ENCODE measurements around the gene MAP4. TPM values are rescaled to one million over a fixed set of nuclear protein-coding genes. Genes with fewer than 3 reads are reported as not detected.

Gene MAP4
- polyA plus RNA-seq, 1 donor from 2014 or later = 186 TPM

DNA sequence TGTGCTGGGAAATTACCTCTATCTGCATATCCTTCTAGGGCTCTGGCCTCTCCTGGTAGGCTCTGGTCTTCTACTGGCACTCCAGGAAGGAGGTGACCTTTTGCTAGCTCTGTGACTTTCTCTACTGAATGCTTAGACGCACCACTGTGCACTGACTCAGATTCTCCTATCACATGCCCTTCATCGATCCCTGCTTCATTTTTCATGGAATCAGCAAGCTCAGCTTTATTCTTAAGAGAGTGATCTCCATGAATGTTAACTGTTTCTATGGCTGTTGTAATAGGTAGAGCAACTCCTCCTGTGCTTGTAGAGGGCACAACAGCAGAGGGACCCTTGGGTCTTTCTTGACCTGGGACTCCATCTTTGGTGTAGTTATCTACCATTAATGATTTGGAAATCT, 106.6 kb downstream of the MAP4 start:
- Histone ChIP-seq H3K27me3 (ENCODE audit: insufficient read depth, low read depth, low read length) (no peaks in the 10 kb centered on the region), H2AFZ (ENCODE audit: low read depth, low read length) (no peak overlapping the region), H3K9ac (ENCODE audit: low read length) (no peak overlapping the region), H3K9me3 (ENCODE audit: low read length) (no peaks in the 10 kb centered on the region), H3K79me2 (replicated peaks; ENCODE audit: insufficient read depth, low read length) (no peaks in the 10 kb centered on the region), H3K36me3 (ENCODE audit: insufficient read depth, low read length) (no peaks in the 10 kb centered on the region), H3F3A (ENCODE audit: insufficient read depth, low read length, poor library complexity, severe bottlenecking) (no peaks in the 10 kb centered on the region), H4K20me1 (ENCODE audit: insufficient read depth) (no peaks in the 10 kb centered on the region), H3K4me2 (ENCODE audit: low read length) (no peak overlapping the region), H3K4me3 (ENCODE audit: low read length) (no peak overlapping the region), H3K27ac (ENCODE audit: low read length) (no peak overlapping the region), H3K9me2 (ENCODE audit: insufficient read depth, low read length) (no peaks in the 10 kb centered on the region)
- TF ChIP-seq POLR2AphosphoS5 (IDR thresholded peaks at IDR 0.05) (no peak), MXI1 (conservative IDR thresholded peaks at IDR 0.05; ENCODE audit: poor library complexity, severe bottlenecking) (no peak), EZH2 (IDR thresholded peaks at IDR 0.05; ENCODE audit: borderline replicate concordance, insufficient read depth, low read length, poor library complexity, severe bottlenecking) (no peak), RAD21 (conservative IDR thresholded peaks at IDR 0.05) (no peak), EP300 (conservative IDR thresholded peaks at IDR 0.05; ENCODE audit: poor library complexity, severe bottlenecking) (no peak), TAF1 (IDR thresholded peaks at IDR 0.05; ENCODE audit: low read depth) (no peak), SMC3 (conservative IDR thresholded peaks at IDR 0.05; ENCODE audit: poor library complexity) (no peak)
- TF ChIP-seq, protein P1, sequence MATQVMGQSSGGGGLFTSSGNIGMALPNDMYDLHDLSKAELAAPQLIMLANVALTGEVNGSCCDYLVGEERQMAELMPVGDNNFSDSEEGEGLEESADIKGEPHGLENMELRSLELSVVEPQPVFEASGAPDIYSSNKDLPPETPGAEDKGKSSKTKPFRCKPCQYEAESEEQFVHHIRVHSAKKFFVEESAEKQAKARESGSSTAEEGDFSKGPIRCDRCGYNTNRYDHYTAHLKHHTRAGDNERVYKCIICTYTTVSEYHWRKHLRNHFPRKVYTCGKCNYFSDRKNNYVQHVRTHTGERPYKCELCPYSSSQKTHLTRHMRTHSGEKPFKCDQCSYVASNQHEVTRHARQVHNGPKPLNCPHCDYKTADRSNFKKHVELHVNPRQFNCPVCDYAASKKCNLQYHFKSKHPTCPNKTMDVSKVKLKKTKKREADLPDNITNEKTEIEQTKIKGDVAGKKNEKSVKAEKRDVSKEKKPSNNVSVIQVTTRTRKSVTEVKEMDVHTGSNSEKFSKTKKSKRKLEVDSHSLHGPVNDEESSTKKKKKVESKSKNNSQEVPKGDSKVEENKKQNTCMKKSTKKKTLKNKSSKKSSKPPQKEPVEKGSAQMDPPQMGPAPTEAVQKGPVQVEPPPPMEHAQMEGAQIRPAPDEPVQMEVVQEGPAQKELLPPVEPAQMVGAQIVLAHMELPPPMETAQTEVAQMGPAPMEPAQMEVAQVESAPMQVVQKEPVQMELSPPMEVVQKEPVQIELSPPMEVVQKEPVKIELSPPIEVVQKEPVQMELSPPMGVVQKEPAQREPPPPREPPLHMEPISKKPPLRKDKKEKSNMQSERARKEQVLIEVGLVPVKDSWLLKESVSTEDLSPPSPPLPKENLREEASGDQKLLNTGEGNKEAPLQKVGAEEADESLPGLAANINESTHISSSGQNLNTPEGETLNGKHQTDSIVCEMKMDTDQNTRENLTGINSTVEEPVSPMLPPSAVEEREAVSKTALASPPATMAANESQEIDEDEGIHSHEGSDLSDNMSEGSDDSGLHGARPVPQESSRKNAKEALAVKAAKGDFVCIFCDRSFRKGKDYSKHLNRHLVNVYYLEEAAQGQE (IDR thresholded peaks at IDR 0.05; ENCODE audit: borderline replicate concordance) = no peak
- TF ChIP-seq, protein P2, sequence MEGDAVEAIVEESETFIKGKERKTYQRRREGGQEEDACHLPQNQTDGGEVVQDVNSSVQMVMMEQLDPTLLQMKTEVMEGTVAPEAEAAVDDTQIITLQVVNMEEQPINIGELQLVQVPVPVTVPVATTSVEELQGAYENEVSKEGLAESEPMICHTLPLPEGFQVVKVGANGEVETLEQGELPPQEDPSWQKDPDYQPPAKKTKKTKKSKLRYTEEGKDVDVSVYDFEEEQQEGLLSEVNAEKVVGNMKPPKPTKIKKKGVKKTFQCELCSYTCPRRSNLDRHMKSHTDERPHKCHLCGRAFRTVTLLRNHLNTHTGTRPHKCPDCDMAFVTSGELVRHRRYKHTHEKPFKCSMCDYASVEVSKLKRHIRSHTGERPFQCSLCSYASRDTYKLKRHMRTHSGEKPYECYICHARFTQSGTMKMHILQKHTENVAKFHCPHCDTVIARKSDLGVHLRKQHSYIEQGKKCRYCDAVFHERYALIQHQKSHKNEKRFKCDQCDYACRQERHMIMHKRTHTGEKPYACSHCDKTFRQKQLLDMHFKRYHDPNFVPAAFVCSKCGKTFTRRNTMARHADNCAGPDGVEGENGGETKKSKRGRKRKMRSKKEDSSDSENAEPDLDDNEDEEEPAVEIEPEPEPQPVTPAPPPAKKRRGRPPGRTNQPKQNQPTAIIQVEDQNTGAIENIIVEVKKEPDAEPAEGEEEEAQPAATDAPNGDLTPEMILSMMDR (IDR thresholded peaks at IDR 0.05; ENCODE audit: poor library complexity, severe bottlenecking) = no peak

DNA sequence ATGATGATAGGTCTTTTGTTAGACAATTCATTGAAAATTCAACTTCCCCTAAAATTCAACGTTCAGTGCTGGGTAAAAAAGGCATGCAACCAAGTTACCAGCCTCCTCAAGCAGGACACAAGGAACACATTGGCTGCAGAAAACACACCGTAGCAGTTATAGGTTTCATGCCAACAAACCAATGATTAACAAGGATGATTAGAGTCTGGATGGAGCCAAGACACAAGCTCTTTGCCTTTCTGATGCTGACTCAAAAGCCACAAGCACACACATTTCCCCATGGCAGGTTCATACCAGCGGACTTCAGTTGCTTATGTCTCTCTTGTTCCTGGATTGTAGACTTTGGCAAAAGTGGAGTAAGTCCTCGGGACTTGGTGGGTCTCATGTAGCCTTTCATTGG, 107.5 kb downstream of the MAP4 start:
- Histone ChIP-seq H3F3A (ENCODE audit: insufficient read depth, low read length, poor library complexity, severe bottlenecking) (no peaks in the 10 kb centered on the region), H3K79me2 (replicated peaks; ENCODE audit: insufficient read depth, low read length) (no peaks in the 10 kb centered on the region), H3K27ac (ENCODE audit: low read length) (no peak overlapping the region), H2AFZ (ENCODE audit: low read depth, low read length) (no peak overlapping the region), H4K20me1 (ENCODE audit: insufficient read depth) (no peaks in the 10 kb centered on the region), H3K4me2 (ENCODE audit: low read length) (no peak overlapping the region), H3K36me3 (ENCODE audit: insufficient read depth, low read length) (no peaks in the 10 kb centered on the region), H3K9ac (ENCODE audit: low read length) (no peak overlapping the region), H3K4me3 (ENCODE audit: low read length) (no peak overlapping the region), H3K9me3 (ENCODE audit: low read length) (no peaks in the 10 kb centered on the region), H3K27me3 (ENCODE audit: insufficient read depth, low read depth, low read length) (no peaks in the 10 kb centered on the region), H3K9me2 (ENCODE audit: insufficient read depth, low read length) (no peaks in the 10 kb centered on the region)
- no peak for TF ChIP-seq MXI1 (conservative IDR thresholded peaks at IDR 0.05; ENCODE audit: poor library complexity, severe bottlenecking)
- TF ChIP-seq POLR2AphosphoS5 (IDR thresholded peaks at IDR 0.05) = no peak
- TF ChIP-seq RAD21 (conservative IDR thresholded peaks at IDR 0.05) = no peak
- TF ChIP-seq, protein P1 (IDR thresholded peaks at IDR 0.05; ENCODE audit: borderline replicate concordance) = no peak
- TF ChIP-seq SMC3 (conservative IDR thresholded peaks at IDR 0.05; ENCODE audit: poor library complexity) = no peak
- no peak for TF ChIP-seq TAF1 (IDR thresholded peaks at IDR 0.05; ENCODE audit: low read depth)
- TF ChIP-seq EP300 (conservative IDR thresholded peaks at IDR 0.05; ENCODE audit: poor library complexity, severe bottlenecking) = no peak
- TF ChIP-seq EZH2 (IDR thresholded peaks at IDR 0.05; ENCODE audit: borderline replicate concordance, insufficient read depth, low read length, poor library complexity, severe bottlenecking) = no peak
- TF ChIP-seq, protein P2 (IDR thresholded peaks at IDR 0.05; ENCODE audit: poor library complexity, severe bottlenecking) = no peak
